ENCODE measurements around the gene DSCAML1. TPM values are rescaled to one million over a fixed set of nuclear protein-coding genes. Genes with fewer than 3 reads are reported as not detected.

The DSCAML1 gene
- total RNA-seq, 4 donors from 2014 or later = 2.9 to 5.8 (median 3.3) TPM

GRCh38 chr11:117772360-117772759 is 24.7 kb downstream of the DSCAML1 start:
- Histone ChIP-seq H3K27ac (no peak overlapping the region), H3K27me3 (no peaks in the 10 kb centered on the region), H3K9me3 (no peaks in the 10 kb centered on the region), H3K4me1 (no peaks in the 10 kb centered on the region), H3K36me3 (no peaks in the 10 kb centered on the region), H3K4me3 (no peak overlapping the region)
- in situ Hi-C loops (cut with MboI; ENCODE audit: low pct_ligation_motif_present in 1 of 4, low pct_unique_long_range_greater_than_20kb in 1 of 4, low sequenced_read_pairs in 3 of 4) = no loop called here
- DNase-seq = no peak
- 95% methylated on average over 6 of the region's 6 CpGs; no CpG with 5 or more reads in 1 of the 2 donors for WGBS, 2 donors (ENCODE audit: low coverage in 1 of 2)
- no peak for TF ChIP-seq EP300 (IDR thresholded peaks at IDR 0.05; ENCODE audit: low read depth)
- TF ChIP-seq, protein P1, sequence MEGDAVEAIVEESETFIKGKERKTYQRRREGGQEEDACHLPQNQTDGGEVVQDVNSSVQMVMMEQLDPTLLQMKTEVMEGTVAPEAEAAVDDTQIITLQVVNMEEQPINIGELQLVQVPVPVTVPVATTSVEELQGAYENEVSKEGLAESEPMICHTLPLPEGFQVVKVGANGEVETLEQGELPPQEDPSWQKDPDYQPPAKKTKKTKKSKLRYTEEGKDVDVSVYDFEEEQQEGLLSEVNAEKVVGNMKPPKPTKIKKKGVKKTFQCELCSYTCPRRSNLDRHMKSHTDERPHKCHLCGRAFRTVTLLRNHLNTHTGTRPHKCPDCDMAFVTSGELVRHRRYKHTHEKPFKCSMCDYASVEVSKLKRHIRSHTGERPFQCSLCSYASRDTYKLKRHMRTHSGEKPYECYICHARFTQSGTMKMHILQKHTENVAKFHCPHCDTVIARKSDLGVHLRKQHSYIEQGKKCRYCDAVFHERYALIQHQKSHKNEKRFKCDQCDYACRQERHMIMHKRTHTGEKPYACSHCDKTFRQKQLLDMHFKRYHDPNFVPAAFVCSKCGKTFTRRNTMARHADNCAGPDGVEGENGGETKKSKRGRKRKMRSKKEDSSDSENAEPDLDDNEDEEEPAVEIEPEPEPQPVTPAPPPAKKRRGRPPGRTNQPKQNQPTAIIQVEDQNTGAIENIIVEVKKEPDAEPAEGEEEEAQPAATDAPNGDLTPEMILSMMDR (IDR thresholded peaks at IDR 0.05) = no peak
- no peak for TF ChIP-seq POLR2A (IDR thresholded peaks at IDR 0.05)
- no peak for TF ChIP-seq POLR2AphosphoS5 (IDR thresholded peaks at IDR 0.05)
- intact Hi-C loops (cut with DNase I; ENCODE audit: low total_unique reads) = no loop called here

GRCh38 chr11:117771841-117772240 is 25.2 kb downstream of the DSCAML1 start:
- DNase-seq = no peak
- WGBS, 2 donors (ENCODE audit: low coverage in 1 of 2) = 89 to 94% methylated on average over 3 to 7 of the region's 7 CpGs
- in situ Hi-C loops (cut with MboI; ENCODE audit: low pct_ligation_motif_present in 1 of 4, low pct_unique_long_range_greater_than_20kb in 1 of 4, low sequenced_read_pairs in 3 of 4) (no loop called here), intact Hi-C loops (cut with DNase I; ENCODE audit: low total_unique reads) (no loop called here)
- Histone ChIP-seq H3K36me3 (no peaks in the 10 kb centered on the region), H3K4me1 (no peaks in the 10 kb centered on the region), H3K27ac (no peak overlapping the region), H3K9me3 (no peaks in the 10 kb centered on the region), H3K4me3 (no peak overlapping the region), H3K27me3 (no peaks in the 10 kb centered on the region)
- no peak for TF ChIP-seq POLR2A (IDR thresholded peaks at IDR 0.05)
- TF ChIP-seq, protein P1 (IDR thresholded peaks at IDR 0.05) = no peak
- TF ChIP-seq EP300 (IDR thresholded peaks at IDR 0.05; ENCODE audit: low read depth) = no peak
- no peak for TF ChIP-seq POLR2AphosphoS5 (IDR thresholded peaks at IDR 0.05)

- H3K27ac ChIP-seq = no peak overlapping the region
- DNase-seq = no peak
- in situ Hi-C loops (cut with MboI; ENCODE audit: low pct_ligation_motif_present in 1 of 4, low pct_unique_long_range_greater_than_20kb in 1 of 4, low sequenced_read_pairs in 3 of 4) (no loop called here), intact Hi-C loops (cut with DNase I; ENCODE audit: low total_unique reads) (no loop called here)
- WGBS, 2 donors (ENCODE audit: low coverage in 1 of 2) = 87 to 100% methylated on average over 2 to 6 of the region's 6 CpGs
- no peaks in the 10 kb centered on the region for H3K9me3 ChIP-seq
- no peak overlapping the region for H3K4me3 ChIP-seq
- TF ChIP-seq, protein P1 (IDR thresholded peaks at IDR 0.05) = no peak
- TF ChIP-seq EP300 (IDR thresholded peaks at IDR 0.05; ENCODE audit: low read depth) (no peak), POLR2A (IDR thresholded peaks at IDR 0.05) (no peak), POLR2AphosphoS5 (IDR thresholded peaks at IDR 0.05) (no peak)
- no peaks in the 10 kb centered on the region for H3K4me1 ChIP-seq
- H3K36me3 ChIP-seq = no peaks in the 10 kb centered on the region
- no peaks in the 10 kb centered on the region for H3K27me3 ChIP-seq
These were observed 25.8 kb downstream of the DSCAML1 start for GRCh38 chr11:117771197-117771596.

- WGBS, 2 donors (ENCODE audit: low coverage in 1 of 2) = 88% methylated on average over 4 of the region's 4 CpGs; no CpG with 5 or more reads in 1 of the 2 donors
- no peaks in the 10 kb centered on the region for H3K4me1 ChIP-seq
- in situ Hi-C loops (cut with MboI; ENCODE audit: low pct_ligation_motif_present in 1 of 4, low pct_unique_long_range_greater_than_20kb in 1 of 4, low sequenced_read_pairs in 3 of 4) (no loop called here), intact Hi-C loops (cut with DNase I; ENCODE audit: low total_unique reads) (no loop called here)
- H3K9me3 ChIP-seq = no peaks in the 10 kb centered on the region
- DNase-seq = no peak
- no peak for TF ChIP-seq POLR2AphosphoS5 (IDR thresholded peaks at IDR 0.05)
- no peak for TF ChIP-seq POLR2A (IDR thresholded peaks at IDR 0.05)
- TF ChIP-seq, protein P1 (IDR thresholded peaks at IDR 0.05) = no peak
- TF ChIP-seq EP300 (IDR thresholded peaks at IDR 0.05; ENCODE audit: low read depth) = no peak
- no peak overlapping the region for H3K27ac ChIP-seq
- H3K36me3 ChIP-seq = no peaks in the 10 kb centered on the region
- no peaks in the 10 kb centered on the region for H3K27me3 ChIP-seq
- no peak overlapping the region for H3K4me3 ChIP-seq
These were observed 27.0 kb downstream of the DSCAML1 start for GRCh38 chr11:117770061-117770460.
